ENCODE measurements around the gene KCNAB2.

Gene KCNAB2

DNA sequence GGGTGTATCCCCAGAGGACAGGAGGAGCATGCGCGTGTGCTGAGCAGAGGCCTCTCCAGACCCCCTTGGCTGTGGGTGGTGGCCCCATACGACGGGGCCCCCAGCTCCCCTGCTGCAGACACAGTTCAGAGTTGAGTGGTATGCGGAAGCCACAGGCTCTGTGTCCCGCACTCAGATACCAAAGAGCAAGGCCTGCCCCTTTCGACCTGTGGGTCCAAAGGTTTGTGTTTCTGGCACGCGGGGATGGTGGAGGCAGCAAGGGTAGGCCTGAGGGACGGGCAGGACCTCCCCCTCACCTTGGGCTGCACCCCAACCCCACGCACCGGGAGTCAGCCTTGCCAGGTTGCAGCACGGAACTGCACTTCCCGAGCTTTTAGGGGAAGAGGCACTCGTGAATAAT lies at the start of gene KCNAB2:
KCNAB2 (plus strand) TSS at position 328 of the 400 bp plus-strand sequence. CDS start 5,649 bp downstream, outside the sequence.
- DNase-seq (ENCODE audit: low read depth in 2 of 2), result no peak
- H3K4me3 ChIP-seq (replicated peaks in 1 of 2; ENCODE audit: low read depth in 2 of 2, low read length in 2 of 2), result no peak within 1 kb of the TSS
- TF ChIP-seq, protein P1, sequence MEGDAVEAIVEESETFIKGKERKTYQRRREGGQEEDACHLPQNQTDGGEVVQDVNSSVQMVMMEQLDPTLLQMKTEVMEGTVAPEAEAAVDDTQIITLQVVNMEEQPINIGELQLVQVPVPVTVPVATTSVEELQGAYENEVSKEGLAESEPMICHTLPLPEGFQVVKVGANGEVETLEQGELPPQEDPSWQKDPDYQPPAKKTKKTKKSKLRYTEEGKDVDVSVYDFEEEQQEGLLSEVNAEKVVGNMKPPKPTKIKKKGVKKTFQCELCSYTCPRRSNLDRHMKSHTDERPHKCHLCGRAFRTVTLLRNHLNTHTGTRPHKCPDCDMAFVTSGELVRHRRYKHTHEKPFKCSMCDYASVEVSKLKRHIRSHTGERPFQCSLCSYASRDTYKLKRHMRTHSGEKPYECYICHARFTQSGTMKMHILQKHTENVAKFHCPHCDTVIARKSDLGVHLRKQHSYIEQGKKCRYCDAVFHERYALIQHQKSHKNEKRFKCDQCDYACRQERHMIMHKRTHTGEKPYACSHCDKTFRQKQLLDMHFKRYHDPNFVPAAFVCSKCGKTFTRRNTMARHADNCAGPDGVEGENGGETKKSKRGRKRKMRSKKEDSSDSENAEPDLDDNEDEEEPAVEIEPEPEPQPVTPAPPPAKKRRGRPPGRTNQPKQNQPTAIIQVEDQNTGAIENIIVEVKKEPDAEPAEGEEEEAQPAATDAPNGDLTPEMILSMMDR (IDR thresholded peaks at IDR 0.05; ENCODE audit: low read depth, low read length), result no peak

DNA sequence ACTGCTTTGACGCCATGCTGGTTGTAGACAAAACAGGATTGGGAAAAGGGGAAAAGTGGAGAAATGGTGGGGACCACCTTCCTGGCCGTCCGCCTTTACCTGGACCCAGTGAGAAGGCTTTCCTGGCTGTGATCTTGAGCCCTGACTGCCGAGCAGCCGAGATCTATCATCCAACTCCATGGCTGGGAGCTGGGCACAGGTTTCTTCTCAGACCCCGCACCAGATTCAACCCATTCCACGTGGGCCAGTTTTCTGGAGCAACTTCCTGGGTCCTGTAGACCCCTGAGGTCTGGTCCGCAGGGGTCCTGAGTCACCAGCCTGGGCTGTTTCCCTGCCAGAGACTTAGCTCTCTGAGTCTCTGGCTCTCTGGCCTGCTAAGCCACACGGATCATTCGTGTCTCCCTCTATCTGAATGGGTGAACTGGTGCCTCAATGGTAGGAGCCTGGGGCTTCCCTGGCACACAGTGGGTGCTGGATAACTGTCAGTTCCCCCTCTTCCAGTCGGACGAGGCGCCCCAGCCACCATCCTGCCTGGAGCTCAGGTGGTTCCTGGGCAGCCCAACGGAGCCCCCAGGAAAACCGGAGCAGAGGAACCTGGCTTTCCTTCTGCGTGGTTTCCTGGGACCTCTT lies 48.9 kb upstream of the KCNAB2 start:
- TF ChIP-seq, protein P1 (IDR thresholded peaks at IDR 0.05; ENCODE audit: low read depth, low read length), result no peak
- no peak overlapping the region for H3K4me3 ChIP-seq (replicated peaks in 1 of 2; ENCODE audit: low read depth in 2 of 2, low read length in 2 of 2)
- DNase-seq (ENCODE audit: low read depth in 2 of 2), result no peak

DNA sequence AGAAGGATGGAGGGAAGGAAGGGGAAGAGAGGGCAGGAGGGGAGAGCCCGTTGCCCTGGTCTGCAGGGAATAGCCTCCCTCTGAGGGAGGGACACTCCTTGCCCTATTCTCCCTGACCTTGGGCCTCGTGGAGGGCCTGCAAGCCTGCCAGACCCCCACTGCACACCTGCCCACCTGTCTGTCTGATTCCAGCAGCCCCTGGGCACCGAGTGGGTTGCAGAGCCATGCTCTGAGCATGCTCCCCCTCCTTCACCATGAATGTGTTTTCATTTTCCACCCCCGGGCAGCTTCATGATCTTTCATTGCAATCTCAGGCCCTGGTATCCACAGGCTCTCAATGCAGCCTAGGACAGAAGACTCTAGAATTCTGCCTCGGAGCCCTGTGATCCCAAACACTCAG lies 48.4 kb upstream of the KCNAB2 start:
- no peak for DNase-seq (ENCODE audit: low read depth in 2 of 2)
- TF ChIP-seq, protein P1 (IDR thresholded peaks at IDR 0.05; ENCODE audit: low read depth, low read length), result no peak
- H3K4me3 ChIP-seq (replicated peaks in 1 of 2; ENCODE audit: low read depth in 2 of 2, low read length in 2 of 2), result no peak overlapping the region

DNA sequence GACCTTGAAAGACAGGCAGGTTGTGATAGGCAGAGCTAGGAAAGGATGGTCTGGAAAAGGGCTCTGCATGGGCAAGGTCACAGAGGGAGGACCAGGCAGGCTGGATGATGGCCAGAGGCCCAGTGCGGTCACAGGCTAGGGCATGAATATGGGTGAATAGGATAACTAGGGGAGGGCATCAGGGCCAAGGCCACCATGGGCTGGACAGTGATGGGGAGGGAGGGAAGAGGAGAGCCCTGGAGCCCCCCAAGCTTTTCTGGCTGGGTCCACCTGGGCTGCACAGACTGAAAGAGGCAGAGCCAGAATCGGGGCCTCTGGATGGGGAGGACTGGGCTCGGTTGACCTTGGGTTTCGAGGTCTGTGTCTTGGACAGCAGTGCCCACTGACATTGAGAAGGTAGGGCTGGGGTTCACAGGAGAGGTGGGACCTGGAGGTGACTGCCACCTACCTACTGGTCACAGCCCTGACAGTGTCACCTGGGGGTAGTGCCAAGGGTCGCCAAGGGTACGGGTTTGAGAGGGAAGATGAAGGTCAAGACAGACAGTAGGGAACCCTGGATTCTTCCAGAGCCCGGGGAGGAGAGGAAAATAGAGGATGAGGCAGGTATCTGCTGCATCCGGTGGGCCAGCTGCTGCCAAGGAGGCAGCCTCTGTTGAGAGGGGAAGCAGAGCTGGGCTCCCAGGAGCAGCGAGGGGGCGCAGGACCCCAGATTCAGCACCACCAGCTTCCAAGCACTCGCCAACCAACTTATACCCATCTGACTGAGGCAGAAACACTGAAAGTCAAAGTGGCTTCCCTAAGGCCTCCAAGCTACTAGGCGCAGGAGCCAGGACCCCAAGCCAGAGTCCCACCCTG lies 47.4 kb upstream of the KCNAB2 start:
- no peak for DNase-seq (ENCODE audit: low read depth in 2 of 2)
- H3K4me3 ChIP-seq (replicated peaks in 1 of 2; ENCODE audit: low read depth in 2 of 2, low read length in 2 of 2), result no peak overlapping the region
- TF ChIP-seq, protein P1 (IDR thresholded peaks at IDR 0.05; ENCODE audit: low read depth, low read length), result no peak

DNA sequence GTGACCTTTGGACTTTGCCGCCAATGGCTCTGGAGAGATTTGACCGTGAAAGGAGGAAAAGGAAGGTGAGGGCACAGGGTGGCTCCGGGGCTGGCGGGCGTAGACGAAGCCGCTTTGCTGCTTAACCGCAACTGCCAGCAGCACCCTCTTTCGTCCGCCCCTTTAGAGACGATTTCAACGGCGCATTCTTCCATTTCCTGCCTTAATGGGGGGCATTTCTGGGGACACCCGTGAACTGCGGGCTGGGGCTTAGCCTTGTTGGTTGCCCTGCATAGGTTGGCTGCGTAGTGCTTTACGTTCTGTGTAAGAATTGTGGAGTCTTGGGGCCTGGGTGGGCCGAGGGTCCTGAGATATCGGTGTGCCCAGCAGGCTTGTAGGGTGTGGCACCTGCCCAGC lies 46.8 kb upstream of the KCNAB2 start:
- TF ChIP-seq, protein P1 (IDR thresholded peaks at IDR 0.05; ENCODE audit: low read depth, low read length), result no peak
- no peak overlapping the region for H3K4me3 ChIP-seq (replicated peaks in 1 of 2; ENCODE audit: low read depth in 2 of 2, low read length in 2 of 2)
- DNase-seq (ENCODE audit: low read depth in 2 of 2), result no peak

DNA sequence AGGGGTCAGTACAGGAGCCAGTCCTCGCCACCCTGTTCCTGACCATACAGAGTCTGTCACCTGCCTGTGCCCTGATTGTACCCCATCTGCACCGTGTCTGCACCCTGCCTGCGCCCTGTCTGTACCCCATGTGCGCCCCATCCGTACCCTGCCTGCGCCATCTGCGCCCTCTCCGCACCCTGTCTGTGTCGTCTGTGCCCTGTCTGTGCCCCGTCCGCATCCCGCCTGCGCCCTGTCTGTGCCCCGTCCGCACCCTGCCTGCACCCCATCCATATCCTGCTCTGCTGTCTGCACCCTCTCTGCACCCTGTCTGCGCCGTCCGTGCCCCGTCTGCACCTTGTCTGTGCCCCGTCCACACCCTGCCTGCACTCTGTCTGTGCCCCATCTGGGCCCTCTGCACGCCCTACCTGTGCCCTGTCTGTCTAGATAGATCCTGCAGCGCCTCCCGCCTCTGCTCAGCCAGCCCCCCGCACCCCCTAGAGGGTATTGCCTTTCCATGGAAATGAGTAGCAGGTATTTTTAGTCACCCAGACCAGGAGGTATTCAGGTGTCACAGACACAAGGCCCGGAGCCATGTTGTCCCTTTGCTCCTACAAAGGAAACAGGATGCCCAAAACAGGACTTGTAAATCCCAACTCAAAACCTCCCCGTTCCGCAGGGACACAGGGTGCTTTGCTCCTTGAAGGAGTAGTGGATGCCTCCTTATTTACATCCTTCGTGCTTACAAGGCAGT lies 45.8 kb upstream of the KCNAB2 start:
- TF ChIP-seq, protein P1 (IDR thresholded peaks at IDR 0.05; ENCODE audit: low read depth, low read length), result no peak
- no peak overlapping the region for H3K4me3 ChIP-seq (replicated peaks in 1 of 2; ENCODE audit: low read depth in 2 of 2, low read length in 2 of 2)
- no peak for DNase-seq (ENCODE audit: low read depth in 2 of 2)

Data from cardiac fibroblast (primary cell).